ENCODE results near the gene KLK13.
A peak's percentile ranks its signal among the peaks of the same experiment; 100 is the strongest.

Gene KLK13, protein sequence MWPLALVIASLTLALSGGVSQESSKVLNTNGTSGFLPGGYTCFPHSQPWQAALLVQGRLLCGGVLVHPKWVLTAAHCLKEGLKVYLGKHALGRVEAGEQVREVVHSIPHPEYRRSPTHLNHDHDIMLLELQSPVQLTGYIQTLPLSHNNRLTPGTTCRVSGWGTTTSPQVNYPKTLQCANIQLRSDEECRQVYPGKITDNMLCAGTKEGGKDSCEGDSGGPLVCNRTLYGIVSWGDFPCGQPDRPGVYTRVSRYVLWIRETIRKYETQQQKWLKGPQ
- 0 to 0.88 (median 0.09) reads per million in 17 experiments for total RNA-seq

DNA sequence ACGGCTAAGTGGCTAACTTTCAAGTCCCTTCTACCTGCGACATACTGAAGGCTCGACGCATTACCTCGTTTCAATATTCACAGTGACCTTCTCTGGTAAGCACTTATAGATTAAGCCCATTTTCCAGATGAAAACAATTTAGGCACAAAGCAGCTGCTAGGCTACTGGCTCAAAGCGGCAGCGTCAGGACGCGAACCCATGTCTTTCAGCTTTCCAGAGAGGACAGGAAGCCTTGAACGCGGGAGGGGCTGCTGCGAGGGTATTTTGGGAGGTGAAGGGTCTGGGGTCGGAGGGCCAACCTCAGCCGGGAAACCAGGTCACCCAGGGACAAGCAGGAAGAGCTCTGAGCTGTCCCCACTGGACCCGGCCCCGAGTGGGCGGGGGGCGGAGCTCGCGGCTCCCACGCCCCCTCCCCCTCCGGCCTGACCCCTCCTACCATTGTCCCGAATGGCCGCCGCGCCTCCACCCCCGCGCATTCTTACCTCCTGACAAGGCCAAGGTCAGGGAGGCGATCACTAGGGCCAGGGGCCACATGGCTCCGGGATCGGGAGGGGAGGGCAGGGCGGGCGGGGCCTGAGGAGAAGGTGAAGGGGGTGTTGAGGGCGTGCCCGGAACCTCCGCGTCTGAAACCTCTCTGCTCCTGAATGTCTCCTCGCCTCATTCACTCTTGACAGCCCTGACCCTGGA is at the start of gene KLK13:
KLK13 (minus strand) TSS at position 559 of the 687 bp plus-strand sequence; CDS start at position 534, 25 bp downstream.
- DNase-seq = peak; percentile 9 to 68 (median 41)

DNA sequence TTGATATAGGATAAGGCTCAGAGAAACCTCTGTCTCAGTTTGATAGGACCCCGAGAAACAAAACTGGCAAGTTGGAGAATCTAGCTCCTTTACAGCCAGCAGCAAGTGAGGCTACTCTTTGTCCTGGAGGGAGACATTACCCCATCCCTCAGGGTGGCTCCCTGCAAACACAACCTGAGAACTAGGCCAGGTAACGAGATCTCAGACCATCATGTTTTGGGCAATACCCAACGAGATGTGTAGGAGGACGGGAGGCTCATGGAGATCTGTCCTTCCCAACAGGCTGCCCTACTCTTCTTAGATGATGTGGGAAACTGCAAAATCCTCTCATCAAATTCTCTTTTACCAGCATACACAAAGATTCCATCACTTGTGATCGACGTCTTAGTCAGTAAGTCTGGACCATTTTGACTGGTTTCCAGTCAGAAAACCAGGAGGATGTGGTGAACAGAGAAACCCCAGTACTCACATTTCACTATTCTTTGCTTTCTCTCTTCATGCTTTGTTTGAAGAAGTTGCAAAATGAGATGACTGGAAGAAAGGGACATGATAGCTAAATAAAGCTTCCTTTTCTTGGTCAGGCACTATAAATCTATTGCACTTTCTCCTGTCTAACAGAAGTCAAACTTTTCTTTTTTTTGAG is 49.3 kb upstream of the KLK13 start:
- DNase-seq = peak in 3 of 4 experiments; percentile 39 to 73 (median 66)

DNA sequence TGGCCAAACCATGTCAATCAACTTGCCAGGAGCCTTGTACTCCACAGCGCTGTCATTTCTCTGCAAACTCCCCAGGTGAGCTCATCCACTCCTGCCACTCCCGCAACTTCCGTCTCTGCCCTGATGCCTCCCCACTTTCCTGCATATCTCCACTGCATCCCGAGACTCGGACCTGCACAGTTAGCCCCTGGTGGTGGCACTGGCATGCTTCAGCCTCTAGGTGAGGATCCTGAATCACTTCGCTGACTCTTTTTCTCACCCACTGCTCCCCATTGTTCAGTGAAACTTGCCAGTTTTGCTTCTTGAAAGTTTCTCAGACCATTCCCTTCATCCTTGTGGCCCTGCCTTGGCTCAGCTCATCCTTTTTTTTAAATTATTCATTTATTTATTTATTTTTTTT is 46.7 kb upstream of the KLK13 start:
- peak in 3 of 4 experiments; percentile 17 to 30 (median 23) for DNase-seq

DNA sequence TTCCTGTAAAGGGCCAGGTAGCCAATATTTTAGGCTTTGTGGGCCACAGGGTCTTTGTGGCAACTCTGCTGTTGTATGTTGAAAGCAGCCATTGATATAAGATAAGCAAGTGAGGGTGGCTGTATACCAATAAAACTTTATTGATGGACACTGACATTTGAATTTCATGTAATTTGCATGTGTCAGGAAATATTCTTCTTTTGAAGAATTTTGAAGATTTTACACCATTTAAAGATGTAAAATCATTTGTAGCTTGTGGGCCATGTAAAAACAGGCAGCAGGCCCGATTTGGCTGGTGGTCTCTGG is 45.7 kb upstream of the KLK13 start:
- DNase-seq = no peak

DNA sequence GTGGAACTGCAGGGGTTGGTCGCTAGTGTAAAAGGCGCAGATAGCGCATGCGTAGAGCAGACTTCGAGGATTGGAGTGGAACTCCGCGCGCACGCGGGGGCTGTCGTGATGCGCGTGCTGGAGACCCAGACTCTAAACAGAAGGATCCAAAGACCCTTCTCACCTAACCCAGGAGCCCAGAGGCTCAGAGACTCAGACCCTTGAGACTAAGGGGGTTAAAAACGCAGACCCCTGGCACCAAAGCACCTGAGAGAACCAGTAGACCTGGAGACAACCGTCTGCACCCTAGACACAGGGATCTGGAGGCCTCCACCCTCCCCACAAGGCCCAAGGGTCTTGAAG is 43.9 kb upstream of the KLK13 start:
- no peak for DNase-seq

DNA sequence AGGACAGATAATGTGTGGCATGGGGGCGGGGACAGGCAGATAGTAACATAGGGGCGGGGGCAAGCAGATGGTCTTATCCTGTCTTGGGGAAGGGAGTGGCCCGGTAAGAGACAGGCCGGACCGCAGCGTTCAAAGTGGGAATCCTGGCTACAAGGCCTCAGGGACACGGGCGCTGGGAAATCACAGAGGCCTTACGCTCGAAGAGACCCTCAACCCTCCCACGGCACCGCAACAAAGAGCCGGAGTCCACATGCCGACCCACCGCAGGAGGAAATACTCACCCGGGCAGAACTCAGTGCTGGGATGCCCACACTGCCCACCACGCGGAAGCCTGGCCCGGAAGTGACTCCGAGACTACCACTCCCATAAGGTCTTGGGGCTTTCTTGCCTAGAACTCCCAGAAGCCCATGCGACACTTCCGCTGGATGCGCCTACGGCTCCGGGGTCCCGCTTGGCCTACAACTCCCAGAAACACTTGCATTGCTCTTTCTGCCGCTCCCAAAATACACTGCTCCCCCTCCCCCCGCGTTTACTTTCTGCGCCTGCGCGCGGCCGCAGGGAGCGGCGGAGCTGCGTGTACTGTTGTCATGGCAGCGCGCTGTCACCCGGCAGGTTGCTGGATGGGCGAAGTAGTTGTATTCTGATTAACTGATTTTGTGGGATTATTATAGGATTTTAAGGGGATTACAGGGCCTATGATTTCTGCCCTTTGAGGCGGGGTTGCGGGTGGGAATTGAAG is 43.3 kb upstream of the KLK13 start, which contains the start of gene CTU1:
CTU1 (minus strand) TSS at position 344 of the 739 bp plus-strand sequence. CDS start 3,840 bp downstream, outside the sequence.
- peak; percentile 99 to 100 (median 99) for DNase-seq

DNA sequence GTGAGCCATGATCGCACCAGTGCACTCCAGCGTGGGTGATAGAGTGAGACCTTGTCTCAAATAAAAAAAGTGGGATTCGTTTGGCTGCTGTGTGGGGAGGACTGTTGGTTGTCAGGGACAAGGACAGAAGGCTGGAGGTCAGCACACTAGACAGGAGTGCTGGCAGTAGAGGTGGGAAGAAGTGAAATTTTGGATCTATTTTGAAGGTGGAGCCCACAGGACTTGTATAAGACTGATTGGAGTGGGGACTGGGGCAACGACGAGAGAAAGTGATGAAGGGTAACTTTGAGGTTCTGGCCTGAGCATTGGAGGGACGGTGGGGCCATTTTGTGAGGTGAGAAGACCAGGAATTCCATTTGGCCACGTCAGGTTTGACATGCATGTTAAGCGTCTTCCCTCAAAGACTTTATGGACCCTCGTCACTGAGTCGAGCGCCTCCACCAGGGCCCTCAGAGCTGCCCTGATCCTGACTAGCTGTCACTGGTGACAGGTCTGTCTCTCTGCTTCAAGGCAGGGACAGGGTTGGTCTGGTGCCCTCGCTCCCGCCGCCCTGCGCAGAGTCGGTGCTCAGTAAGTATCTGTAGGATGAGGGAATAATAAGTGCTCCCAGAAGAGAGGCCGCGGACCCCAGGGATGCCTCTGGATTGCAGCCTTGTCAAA is 42.6 kb upstream of the KLK13 start:
- peak in 1 of 4 experiments; percentile 22 for DNase-seq

DNA sequence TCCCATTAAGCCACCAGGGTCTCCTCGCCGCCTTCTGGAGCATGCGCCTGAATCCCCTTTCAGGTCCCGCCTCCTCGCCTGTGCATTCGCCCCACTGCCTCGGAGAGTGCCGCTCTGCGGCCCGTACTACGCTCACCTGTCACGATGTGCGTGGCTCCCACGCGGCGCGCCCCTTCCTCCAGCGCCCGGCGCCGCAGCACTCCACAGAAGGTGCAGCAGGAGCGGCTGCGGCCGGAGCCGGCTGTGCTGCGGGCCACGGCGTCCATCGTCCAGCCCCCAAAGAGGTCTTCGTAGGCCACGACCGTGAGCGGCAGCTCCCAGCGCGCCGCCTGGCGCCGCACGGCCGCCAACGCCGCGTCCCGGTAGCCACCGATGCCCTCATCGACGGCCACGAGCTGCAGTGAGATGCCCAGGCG is 39.0 kb upstream of the KLK13 start:
- no peak for DNase-seq

DNA sequence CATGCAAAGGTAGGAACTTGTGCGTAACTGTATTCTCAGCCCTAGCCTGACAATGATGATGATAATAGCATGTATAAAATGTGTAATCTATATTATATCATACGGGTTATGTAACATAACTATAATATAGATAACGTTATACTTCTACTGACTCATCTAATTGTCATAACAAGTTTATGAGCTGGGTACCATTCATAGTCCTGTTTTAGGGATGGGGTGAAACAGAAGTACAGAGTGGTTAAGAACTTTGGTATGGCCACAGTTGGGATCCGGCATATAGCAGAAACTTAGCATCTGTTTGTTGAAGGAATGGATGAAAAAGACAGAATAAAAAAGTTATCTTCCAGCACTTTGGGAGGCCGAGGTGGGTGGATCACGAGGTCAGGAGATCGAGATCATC is 38.1 kb upstream of the KLK13 start:
- no peak for DNase-seq

DNA sequence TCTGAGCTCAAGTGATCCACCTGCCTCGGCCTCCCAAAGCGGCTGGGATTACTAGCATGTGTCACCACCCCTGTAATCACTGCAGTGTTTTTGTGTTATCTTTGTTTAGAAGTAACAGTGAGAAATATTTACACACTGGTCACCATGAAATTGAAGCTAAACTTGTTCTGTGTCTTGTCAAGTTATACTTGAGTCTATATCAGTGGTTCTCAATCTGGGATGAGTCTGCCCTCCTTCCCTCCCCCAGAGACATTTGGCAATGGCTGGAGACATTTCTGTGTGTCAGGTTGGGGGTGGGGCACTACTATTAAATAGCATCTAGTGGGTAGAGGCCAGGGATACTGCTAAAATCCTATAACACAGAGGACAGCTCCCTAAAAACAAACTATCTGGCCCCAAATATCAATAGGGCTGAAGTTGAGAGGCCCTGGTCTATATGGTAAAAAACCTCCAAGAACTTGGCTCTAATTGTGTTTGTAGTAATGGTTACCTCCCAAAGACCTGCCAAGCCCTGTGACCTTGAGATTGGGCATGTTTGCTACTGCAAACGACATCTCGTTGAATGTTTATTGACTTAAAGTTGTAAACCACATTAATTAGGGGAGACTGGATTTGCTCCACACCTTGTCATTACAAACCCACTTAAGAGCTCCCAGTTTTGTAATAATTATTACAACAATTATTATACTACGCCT is 36.4 kb upstream of the KLK13 start:
- peak in 3 of 4 experiments; percentile 24 to 33 (median 25) for DNase-seq

DNA sequence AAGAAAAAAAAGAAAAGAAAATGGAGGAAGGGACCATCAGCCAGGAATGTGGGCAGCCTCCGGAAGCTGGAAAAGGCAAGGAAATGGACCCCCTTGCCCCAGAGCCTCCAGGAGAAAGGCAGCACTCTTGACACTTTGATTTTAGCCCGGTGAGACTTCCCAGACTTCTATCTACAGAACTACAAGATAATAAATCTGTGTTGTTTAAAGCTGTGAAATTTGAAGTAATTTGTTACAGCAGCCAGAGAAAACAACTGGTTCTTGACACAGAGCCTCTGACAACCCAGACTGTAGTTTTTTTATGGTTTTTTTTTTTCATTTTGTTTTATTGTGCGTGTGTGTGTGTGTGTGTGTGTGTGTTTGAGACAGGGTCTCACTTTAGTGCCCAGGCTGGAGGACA is 35.7 kb upstream of the KLK13 start:
- DNase-seq = no peak

DNA sequence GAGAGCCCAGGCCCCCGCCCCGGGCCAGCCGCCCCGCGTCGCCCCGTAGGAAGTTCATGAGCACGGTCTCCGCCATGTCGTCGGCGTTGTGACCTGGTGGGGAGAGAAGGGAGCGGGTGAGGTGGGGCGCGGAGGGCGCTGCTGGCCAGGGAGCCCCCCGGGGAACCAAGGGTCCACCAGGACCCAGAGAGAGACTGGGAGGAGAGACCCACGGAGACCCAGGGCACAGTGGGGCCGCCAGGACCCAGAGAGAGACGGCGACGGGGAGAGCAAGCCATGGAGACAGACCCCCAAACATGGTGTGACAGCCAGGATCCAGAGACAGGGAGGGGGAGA is 34.1 kb upstream of the KLK13 start:
- DNase-seq = no peak

DNA sequence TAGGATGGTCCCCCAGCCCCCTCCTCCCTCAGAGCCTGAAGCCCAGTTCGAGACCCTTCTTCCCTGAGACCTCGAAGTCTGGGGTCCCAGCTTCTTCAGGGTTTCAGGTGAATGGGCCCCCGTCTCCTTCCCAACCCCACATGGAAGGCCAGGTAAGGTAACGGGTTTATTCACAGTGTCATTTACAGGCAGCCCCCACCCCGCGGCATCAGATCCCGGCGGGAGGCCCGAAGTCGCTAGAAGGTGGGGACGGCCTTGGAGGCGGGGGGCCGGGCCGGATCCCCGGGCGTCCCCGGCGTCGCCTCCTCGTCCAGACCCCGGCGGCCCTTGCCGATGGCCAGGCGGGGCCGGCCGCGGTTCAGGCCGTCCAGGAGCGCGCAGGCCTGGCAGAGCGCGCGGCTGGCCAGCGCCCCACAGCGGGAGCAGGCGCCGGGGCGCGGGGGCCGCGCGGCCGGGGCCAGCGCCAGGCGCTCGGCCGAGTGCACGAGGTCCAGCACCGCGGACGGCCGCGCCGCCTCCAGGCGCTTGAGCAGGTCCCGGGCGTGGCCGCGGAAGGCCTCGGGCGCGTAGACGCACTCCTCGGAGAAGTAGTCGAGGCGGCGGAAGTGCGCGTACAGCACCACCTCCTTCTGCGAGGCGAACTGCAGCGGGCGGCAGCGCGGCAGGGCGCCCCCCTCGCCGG is 33.6 kb upstream of the KLK13 start:
- DNase-seq = peak; percentile 34 to 73 (median 65)

DNA sequence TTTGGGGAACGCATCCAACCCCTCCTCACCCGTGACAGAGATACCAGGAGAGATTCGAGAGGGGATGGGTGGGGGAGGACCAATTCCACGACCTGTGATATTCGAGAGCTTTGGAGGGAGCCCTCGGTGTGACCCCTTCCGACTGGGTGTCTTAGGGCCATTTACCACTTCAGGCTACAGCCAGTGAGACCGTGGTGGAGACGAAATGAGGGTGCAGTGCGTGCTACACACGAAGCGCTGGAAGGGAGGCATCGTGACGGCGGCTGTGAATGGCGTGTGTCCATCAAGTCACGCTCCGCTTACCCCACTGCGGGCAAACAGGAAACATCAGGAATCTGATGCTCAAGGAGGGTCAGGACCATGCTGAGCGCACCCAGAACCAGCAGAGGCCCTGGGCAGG is 32.9 kb upstream of the KLK13 start:
- DNase-seq = no peak

DNA sequence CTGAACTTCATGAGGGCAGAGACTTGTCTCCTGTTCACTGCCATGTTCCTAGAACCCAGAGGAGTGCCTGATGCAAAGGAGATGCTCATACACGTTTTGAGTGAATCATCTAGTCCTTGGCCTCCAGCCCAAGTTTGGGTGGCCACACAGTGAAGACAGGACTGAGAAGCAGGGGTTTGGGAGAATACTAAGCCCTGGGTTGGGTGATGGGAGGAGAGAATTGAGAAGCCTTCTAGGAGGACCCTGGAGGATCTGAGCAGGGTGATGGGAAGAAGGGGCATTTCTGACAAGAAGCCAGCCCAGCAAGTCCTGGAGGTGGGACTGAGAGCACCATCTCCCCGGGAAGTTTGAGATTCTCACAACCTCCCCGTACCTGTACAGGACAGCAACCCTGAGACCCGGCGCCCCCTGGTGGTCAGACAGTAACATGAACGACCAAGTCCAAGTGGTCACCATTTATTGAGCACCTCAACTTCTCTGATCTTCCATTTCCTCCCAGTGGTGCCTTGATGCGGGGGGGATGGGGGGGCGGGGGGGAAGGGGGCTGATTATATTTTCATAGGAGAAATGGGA is 32.4 kb upstream of the KLK13 start:
- DNase-seq = peak; percentile 46 to 77 (median 59)

DNA sequence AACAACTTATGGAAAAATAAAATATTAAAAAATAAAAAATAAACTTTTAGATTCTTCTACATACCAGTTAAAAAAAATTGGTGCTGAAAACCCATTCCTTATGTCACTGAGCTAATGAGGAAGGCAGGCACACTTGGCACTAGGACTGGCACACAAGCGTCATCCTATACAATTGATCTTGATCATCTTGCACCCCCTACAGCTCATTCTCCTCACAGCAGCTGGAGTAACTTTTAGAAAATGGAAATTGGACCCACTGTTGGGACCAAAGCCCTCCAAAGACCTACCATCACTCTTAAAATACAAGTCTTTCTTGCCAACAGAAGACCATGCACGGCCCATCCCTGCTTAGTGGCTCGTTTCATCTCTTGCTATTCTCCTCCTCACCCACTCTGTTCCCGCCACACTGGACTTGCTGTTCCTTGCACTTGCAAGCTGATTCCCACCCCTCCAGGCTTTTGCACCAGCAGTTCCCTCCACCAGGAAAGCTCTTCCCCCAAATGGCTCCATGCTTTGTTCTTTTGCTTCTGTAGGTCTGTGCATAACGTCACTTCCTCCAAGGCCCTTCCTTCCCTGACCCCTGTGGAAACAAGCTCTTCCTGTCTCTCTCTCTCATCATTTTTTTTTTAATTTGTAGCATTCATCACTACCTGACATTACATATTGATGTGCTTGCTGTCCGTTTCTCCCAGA is 31.7 kb upstream of the KLK13 start:
- DNase-seq = peak in 3 of 4 experiments; percentile 24 to 38 (median 29)

DNA sequence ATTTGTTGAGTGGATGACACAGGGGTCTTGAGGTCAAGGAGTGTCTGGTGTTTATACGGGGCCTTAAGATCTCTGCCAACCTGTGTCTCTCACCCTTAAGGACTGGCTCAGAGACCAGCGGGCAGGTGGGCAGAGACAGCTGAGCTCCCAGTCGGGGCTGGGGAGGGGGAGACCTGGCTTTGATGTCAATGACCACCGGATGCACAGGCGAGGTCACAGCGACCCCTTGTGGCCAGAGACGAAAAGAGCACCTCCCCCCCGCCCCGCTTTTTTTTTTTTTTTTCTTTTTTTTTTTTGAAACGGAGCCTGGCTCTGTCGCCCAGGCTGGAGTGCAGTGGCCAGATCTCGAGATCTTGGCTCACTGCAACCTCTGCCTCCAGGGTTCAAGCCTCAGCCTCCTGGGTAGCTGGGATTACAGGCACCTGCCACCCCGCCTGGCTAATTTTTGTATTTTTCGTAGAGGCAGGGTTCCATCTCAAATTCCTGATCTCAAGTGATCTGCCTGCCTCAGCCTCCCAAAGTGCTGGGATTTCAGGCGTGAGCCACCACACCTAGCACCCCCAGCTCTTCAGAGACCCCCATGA is 29.9 kb upstream of the KLK13 start:
- DNase-seq = peak; percentile 36 to 69 (median 60)

DNA sequence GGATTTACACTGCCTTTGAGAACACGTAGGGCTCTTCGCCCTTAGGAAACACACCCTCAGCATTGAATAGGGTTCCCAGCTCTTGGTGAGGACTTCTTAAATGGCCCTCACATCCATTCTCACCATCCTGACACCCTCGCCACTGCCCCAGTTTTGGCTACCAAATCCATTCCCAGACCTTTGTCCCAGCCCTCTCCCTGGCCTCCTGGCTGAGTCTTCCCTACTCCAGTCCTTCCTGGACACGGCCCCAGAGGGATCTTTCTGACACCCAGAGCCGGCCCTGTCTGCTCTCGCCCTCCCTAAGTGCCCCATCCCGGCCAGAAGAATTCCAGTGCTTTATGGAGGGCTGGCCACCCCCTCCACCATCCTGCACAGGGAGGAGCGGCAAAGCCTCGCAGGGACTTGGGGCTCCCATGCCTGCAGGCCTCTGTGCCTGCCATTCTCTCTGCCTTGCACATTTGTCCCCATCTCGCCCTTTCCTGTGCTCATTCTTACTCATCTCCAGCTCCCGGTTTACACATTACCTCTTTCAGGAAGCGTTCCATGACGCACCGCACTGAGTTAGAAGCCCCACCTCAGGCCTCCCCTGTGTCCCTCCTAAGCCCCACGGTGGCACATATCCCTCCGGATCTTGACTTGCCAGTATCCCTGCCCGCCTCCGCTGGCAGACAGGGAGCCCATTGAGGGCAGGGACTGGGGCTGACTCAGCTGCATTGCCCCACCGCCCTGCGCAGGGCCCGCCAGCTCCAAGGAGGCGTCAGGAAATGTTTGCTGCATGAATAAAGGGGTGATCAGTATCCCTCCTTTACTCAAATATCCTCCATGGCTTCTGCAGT is 28.8 kb upstream of the KLK13 start:
- DNase-seq = no peak

DNA sequence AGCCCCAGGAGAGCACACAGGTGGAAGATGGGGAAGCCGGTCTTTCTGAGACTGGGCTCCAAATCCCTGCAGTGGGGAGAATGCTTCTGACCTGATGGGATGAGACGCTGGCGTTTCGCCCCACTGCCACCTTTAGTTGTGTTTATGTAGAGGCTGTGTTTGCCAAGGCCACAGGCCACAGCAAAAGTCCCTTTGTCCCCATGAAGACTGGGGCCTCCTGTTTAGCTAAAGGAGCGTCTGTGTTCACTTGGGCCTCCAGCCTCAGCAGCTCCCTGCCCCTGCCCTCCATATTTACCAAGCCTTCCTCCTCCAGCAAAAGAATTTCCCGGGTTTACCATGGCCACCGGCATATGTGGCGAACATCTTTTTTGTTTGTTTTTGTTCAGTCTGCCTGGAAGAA is 28.2 kb upstream of the KLK13 start:
- DNase-seq = no peak
